Fibroblast of peridontal ligament (primary cell): ENCODE data around the gene PARP9.
A peak's percentile ranks its signal among the peaks of the same experiment; 100 is the strongest.

Experiments used
- DNase-seq: peaks from one replicate; pipeline ENCODE4 v3.0.0-alpha.2; 2010; ENCODE audit errors: extremely low read depth

The PARP9 gene

DNA sequence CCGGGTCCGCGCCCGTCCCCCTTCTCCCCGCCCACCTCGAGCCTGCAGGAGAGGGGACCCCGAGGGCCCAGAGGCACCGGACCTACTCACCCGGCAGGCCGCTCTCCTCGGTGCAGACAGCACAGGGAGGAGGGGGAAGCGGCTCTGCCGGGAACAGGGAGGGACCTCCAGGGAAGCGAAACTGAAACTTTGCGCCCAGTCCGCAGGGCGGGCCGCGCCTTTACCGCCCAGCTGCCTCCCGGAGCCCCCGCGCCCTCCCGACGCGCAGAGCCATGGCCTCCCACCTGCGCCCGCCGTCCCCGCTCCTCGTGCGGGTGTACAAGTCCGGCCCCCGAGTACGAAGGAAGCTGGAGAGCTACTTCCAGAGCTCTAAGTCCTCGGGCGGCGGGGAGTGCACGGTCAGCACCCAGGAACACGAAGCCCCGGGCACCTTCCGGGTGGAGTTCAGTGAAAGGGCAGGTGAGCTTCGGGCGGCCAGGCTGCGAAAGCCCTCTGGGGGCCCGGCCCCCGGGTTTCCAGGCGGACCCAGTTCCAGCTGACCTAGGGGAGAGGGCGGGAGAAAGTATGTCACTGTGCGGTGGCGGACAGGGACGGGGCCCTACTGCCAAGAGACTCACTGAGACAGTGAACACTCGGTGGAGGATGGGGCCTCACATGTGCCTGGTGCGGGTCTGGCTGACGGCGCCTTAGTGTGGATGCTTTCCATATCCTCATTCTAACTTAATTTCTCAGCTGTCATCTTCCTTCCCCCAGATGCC, at the start of gene PARP9, which contains the start of gene DTX3L:
PARP9 (minus strand) TSS at position 146 of the 758 bp plus-strand sequence. CDS start 4,680 bp downstream, outside the sequence.
DTX3L (plus strand) TSS at position 184 of the 758 bp plus-strand sequence; CDS start at position 273, 89 bp downstream.
- DNase-seq: peak; percentile 73

DNA sequence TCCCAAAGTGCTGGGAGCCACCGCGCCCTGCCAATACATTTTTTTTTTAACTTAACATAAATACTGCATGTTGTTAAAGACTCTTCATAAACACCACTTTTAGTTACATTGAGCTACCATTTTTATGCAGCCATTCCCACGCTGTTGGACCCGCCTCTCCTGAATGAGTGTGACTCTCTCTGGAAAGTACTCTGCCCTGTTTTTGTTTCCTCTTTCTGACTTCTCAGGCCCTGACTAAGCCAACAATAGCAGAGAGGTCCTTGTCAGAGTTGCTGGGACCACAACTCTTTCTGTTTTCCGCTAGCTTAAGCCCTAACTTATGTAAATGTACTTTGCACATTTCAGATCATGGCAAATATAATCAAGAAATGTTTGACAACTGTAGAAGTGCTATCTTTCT, 48.6 kb upstream of the PARP9 start:
- DNase-seq: no peak

DNA sequence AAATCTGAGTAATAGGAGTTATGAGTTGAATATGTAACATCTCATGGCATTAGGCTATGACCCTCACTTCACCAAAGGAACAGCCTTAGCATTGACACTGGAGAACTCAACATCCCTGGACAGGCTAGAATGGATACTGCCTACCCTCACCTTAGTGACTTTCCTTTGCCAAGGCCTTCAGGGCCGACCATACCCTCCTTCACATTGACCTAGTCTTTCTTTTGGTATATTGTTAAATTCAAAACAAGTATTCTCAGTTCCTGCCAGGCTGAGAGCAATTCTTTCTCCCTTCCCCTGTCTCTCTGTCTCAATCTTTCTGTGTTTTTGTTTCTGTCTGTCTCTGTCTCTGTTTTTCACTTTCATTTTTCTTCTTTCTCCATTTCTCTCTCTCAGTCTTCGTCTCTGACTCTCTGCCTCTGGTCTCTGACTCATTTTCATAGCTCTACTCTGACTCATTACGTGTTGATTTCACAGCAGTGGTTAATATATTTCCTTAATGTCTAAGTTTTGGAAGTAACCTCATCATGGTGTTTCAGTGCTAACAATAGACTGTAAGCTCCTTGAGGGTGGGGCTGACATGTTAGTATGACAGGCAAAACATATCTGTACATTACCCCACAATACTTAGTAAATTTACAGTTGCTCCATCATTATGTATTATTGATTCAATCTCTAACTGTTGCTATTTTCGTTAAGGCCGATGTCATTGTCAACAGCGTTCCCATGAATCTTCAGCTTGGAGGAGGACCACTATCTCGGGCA, 45.9 kb upstream of the PARP9 start:
- DNase-seq: peak; percentile 75

DNA sequence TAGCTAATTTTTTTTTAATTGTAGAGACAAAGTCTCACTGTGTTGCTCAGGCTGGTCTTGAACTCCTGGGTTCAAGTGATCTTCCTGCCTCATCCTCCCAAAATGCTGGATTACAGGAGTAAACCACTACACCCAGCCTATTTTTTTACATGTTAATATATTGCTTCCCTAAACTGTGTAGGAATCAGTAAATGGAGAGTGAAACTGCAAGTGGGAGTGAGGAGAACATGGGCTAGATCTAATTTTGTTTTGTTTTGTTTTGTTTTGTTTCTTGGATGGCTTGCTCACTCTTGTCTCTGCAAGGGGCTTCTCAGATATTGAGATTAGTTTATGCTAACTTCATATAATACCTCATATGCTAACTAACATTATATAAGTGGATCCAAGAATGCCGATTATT, 44.8 kb upstream of the PARP9 start:
- DNase-seq: no peak

DNA sequence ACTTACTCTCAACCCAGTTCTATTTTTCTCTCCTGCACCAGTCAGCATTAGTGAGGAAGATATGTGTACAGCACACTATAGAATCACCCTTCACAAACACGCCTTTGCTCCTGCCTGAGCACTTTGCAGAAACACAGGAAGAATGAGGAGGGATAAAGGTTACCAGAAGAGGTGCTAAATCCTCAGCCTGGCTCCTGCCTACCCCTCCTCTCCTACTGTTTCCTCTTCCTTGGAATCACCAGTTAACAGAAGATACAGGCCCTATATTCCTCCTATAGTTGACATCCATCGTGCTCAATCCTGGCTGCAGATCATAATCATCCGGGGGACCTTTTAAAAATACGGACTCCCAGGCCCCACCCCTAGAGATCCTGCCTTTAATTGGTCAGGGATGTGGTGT, 42.2 kb upstream of the PARP9 start:
- no peak for DNase-seq

DNA sequence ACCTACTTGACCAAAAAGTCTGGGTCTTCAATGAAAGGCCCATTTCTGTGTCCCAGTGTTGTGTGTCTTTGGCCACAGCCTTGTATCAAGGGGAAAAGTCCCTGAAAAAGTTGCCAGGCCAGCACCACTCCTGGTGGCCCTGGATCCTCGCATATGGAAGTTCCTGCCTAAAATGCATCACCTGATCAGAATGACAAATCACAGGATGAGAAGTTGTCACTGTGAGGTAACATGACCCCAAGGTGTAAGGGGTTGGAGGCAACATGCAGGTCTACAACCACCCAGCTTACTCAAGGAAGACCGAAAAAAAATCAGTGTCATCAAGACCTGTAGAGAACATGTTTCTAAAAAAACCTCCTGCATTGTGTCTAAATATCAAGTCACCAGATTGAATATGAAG, 39.0 kb upstream of the PARP9 start:
- no peak for DNase-seq

DNA sequence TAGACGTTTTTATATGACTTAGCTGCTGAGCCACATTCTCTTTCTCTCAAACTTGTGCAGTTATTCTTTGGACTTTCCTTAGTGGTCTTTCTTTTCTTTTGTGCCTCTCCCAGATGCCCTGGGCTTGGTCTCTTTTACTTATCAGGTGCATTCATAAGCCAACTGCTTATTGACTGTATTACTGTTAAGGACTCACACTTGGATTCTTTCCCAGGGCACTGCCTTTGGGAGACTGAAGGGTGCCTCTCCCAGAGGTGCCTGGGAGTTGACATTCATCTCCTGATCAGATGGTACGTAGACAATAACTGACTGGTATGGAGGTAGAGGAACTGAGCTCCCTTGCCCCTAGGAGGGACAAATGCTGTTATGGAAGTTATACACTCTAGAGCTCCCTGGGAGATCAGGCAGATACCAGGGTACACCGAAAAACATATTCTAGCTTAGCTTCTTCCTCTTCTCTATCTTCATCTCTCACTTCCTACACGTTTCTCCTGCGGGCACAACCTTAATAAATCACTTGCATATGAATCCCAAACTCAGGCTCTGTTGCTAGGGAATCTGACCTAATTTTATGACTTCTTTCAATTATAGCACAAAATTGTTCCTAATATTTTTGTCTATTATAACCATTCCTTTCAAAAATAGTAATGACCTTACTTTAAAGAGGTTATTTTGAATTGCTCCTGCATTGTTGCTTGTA, 38.1 kb upstream of the PARP9 start:
- no peak for DNase-seq

DNA sequence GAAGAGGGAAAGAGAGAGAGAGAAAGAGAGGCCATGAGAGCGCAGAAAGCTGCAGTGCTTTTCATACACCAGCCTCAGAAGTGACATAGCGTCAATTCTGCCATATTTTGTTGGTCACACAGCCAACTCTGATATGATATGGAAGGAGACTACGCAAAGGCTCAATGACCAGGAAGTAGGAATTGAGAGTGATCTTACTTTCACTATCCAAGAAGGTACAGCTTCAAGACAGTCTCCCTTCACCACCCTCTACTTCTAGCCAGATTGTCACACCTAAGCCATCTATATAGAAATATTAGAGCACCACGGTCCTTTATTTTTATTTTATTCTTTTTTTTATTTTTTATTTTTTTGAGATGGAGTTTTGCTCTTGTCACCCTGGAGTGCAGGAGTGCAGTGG, 34.5 kb upstream of the PARP9 start:
- no peak for DNase-seq

DNA sequence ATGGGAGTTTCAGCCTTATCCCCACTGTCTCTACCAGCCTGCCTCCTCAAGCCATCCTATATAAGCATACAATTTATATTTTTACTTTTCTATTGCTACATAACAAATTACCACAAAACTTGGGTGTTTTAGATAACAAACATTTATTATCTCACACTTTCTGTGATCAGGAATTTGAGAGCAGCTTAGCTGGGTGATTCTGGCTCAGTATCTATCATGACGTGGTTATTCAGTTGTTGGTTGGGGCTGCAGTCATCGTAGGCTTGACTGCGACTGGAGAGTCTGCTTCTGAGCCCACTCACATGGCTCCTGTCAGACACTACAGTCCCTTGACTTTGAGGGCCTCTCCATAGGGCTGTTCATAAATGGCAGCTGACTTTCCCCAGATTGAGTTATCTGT, 34.1 kb upstream of the PARP9 start:
- DNase-seq: no peak

DNA sequence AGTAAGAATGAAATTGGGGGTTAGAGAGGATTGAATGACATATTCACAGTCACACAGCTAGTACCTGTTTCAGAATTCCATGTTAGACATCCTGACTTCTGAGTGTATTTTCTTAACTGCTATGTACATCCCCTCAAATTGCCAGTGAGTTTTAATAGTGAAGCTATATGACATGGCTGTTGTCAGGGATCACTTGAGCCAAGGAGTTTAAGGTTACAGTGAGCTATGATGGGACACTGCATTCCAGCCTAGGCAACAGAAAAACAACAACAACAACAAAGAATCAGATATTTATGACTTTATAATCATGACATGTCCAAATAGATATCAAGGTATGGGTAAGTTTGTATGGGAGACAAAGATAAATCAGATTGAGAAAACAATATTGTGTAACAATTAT, 29.9 kb upstream of the PARP9 start:
- no peak for DNase-seq

DNA sequence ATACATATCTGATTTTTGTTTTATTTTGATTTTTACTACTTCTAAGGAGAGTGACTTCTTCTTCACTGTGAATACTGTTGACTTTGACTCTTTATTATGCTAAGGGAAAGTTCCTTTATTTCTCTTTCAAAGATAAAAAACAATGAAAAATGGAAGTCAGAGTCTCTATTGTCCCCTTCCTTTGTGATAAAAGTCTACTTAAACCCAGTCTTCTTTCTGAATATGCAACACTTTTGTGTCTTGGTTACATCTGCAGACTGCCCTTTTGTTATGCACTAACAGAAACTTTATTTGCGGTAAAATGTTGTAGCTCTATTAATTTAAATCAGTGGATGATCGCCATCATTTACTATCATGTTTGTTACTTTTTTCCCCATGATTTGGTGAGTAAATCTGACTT, 26.5 kb upstream of the PARP9 start:
- DNase-seq: no peak

DNA sequence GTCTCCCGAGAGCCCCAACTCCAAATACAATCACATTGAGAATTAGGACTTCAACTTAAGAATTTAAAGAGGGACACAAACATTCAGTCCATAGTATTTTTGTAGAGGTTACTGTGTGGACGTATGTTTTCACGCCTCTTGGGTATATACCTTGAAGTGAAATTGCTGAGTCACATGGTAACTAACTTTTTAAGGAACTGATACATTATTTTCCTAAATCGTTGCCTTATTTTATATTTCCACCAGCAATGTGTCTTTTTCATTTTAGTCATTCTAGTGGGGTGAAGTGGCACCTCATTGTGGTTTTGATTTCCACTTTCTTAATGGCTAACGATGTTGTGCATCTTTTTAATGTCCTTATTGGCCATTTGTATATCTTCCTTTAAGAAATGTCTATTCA, 25.2 kb upstream of the PARP9 start:
- no peak for DNase-seq

DNA sequence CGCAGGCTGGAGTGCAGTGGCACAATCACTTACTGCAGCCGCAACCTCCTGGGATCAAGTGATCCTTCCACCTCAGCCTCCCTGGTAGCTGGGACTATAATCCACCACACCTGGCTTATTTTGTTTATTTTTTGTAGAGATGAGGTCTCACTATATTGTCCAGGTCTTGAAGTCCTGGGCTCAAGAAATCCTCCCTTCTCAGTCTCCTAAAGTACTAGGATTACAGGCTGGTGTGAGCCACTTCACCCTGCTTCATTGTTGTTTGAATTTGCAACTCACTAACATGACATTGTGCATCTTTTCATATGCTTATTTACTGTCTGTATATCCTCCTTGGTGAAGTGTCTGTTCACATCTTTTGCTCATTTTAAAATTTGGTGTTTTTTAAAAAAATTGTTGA, 23.5 kb upstream of the PARP9 start:
- no peak for DNase-seq

DNA sequence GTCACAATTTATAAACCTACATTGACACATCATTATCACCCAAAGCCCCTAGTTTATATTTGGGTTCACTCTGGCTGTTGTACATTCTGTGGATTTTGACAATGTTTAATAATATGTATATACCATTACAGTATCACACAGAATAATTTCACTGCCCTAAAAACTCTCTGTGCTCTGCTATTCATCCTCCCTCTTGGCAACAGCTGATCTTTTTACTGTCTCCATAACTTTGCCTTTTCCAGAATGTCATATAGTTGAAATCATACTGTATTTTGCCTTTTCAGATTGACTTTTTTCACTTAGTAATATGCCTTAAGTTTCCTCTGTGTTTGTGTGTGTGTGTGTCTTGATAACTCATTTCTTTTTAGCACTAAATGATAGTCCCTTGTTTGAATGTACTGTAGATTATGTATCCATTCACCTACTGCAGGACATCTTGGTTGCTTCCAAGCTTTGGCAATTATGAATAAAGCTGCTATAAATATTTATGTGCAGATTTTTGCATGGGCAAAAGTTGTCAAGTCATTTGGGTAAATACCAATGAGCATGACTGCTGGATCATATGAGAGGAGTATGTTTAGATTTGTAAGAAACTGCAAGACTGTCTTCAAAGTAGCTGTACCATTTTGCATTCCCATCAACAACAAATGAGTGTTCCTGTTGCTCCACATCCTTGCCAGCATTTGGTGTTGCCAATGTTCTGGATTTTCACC, 22.8 kb upstream of the PARP9 start:
- no peak for DNase-seq

DNA sequence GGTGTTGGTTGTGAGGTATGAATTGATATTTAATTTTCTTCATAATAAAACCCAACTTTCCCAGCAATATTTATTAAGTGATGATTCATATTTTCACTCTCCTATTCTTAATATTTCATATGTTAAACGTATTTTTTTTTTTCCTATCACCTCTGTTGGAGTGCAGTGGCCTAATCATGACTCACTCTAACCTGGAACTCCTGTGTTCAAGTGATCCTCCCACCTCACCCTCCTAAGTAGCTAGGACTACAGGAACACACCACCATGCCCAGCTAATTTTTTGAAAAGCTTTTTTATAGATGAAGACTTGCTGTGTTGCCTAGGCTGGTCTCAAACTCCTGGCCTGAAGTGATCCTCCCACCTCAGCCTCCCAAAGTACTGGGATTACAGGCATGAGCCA, 22.0 kb upstream of the PARP9 start:
- DNase-seq: no peak

DNA sequence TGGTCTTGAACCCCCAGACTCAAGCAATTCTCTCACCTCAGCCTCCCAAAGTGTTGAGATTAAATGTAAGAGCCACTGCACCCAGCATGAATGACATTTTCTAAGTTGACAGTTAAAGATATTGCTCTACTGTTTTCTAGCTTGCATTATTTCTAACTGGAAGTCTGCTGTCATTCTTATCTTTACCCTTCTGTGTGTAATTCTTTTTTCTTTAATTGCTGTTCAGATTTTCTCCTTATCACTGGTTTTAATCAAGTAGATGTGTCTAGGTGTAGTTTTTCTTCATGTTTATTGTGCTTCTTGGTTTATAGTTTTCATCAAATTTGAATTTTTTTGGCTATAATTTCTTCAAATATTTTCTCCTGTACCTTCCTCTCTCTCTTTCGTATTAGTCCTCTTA, 18.3 kb upstream of the PARP9 start:
- no peak for DNase-seq

DNA sequence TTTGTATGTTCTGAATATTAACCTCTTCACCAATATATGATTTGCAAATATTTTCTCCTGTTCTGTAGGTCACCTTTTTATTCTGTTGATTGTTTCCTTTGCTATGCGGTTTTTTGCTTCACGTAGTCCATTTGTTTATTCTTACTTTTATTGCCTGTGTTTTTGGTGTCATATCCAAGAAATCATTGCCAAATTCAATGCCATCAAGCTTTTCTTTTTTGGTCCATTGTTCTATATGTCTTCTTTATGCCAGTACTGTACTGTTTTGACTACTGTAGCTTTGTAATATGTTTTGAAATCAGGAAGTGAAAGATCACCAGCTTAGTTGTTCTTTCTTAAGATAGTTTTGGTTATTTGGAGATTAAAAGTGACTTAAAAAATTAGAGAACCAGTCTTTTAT, 17.5 kb upstream of the PARP9 start:
- no peak for DNase-seq

DNA sequence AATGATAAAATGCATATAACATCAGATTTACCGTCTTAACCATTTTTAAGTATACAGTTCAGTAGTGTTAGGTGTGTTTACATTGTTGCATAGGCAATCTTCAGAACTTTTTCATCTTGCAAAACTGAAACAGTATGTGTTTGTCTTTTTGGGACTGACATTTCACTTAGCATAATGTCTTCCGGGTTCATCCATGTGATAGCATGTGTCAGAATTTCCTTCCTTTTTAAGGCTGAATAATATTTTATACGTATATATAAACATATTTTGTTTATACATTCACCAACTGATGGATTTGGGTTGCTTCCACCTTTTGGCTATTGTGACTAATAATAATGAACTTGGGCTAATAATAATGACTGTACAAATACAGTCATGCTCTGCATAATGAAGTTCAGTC, 16.4 kb upstream of the PARP9 start:
- DNase-seq: no peak

DNA sequence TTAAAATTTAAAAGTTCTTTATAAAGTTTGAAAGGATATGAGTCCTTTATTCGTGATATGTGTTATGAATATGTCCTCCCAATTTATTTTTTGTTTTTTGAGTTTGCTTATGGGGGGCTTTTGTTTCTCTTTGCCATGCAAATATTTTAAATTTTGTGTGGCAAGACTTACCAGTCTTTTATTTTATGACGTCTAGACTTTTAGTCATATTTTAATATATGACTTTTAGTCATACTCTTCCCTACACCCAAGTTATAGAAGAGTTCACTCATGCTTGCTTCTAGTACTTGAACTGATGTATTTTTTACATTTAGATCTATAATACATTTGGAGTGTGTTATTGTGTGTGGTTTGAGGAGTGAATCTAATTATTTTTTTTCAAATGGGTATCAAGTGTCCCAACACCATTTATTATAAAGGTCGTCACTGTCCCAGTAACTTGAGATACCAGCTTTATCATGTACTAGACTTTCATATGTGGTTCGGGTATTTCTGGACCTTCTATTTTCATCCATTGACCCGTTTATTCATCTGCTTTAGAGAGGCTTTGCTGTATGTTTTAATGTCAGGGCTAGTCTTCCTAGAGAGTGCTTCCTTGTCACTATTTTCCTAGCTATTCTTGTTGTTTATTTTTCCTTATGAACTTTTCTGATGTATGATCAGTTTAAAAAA, 14.1 kb upstream of the PARP9 start:
- DNase-seq: no peak

DNA sequence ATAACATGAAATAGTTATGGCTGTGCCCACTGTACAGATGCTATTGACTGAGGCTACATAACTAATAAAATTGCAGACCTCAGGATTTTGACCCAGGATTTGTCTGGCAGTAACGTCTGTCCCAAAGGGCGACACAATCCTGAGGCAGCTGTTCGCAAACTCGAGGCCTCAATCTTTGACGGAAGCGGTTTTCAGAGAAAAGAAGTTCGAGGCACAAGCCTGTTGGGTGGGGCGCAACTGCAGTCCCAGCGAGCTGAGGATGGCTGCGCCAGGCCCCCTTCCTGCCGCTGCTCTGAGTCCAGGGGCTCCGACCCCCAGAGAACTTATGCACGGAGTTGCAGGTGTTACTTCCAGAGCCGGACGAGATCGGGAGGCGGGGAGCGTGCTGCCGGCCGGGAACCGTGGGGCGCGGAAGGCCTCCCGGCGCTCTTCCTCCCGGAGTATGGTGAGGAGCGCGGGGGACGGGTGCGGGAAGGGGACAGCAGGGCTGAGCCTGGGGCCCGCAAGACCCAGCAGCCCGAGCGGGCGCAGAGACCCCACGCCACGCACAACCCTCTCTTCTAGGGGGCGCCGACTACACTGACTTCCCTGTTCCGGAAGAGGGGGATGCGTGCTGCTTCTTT, 13.4 kb upstream of the PARP9 start, which contains the start of gene PARP15:
PARP15 (plus strand) TSS at position 242 of the 623 bp plus-strand sequence; CDS start at position 260, 18 bp downstream.
- DNase-seq: no peak
